GM19397 (cell line): ENCODE measurements around the gene USP47.

Experiments used
- ATAC-seq: cut with Tn5 transposase; IDR thresholded peaks from one replicate; pipeline ENCODE4 v1.9.1; 2021; ENCODE audit warnings: mild to moderate bottlenecking, moderate library complexity; ENCODE audit not compliant: unreplicated experiment

The USP47 gene

DNA sequence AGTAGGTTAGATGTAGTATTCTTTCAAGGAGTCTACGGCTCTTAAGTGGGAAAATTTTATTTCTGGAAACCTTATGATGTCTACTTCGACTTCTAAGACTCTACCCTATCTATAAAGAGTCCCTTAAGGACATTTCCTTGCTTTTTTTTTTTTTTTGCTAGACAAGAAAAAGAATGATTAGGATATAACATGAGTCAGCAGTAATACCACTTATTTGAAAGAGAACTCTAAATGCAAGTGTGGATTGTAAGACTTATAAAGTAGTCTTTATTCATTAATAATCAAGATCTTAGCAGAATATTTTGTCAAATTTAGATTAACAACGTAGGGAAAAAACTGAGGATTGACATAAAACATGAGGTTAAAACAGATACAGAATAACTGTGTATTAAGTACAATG is 95.7 kb downstream of the USP47 start:
- no peak for ATAC-seq

DNA sequence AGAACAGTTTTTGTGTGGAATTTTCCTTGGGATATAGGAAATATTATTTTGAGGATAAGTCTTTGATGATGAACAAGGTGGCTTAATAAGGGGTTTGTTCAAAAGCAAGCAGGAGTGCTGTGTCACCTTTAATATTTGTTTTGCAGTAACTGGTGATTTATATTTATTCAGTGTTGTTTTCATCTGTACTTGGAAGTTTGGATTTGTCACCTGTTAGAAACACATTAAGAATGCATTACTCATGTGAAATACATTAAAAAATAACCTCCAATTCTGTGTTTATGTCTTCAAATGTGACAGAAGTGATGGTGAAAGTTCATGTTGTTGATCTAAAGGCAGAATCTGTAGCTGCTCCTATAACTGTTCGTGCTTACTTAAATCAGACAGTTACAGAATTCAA is 96.2 kb downstream of the USP47 start:
- no peak for ATAC-seq

DNA sequence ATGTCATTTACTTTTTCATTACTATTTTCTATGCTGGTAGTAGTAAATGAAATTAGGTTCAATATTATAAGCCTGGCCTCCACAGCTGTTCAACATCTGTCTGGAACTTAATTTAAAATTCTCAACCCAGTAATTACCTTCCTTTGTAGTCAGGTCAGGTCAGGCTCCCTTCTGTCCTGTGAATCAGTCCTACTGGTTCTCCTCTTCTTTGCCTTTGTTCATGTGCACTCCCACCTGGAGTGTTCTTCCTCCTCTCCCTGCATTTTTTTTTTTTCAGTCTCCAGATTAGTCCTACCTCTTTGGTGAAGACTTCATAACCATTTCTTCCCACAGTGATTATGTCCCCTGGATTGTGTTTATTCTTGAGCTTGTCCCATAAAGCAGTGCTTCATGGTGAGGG is 98.8 kb downstream of the USP47 start:
- no peak for ATAC-seq

DNA sequence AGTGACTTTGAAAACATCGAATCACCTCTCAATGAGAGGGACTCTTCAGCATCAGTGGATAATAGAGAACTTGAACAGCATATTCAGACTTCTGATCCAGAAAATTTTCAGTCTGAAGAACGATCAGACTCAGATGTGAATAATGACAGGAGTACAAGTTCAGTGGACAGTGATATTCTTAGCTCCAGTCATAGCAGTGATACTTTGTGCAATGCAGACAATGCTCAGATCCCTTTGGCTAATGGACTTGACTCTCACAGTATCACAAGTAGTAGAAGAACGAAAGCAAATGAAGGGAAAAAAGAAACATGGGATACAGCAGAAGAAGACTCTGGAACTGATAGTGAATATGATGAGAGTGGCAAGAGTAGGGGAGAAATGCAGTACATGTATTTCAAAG is 100.9 kb downstream of the USP47 start:
- no peak for ATAC-seq

DNA sequence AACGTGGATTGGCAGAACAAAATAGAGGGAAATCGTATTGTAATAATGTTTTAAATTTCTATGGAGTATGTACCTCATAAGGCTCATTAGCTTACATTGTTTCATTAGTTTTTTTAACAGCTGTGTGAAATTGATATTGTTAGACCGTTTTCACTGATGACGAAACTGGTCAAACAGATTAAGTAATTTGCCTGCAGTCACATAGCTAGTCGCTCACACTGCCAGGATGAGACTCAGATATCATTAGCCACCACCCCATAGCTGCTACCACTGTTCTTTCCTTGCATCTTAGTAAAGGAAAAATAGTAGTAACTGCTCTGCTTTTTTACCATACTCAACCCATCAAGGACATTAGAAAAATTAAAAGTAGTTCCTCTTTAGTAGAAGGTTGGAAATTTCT is 102.7 kb downstream of the USP47 start:
- ATAC-seq = no peak

DNA sequence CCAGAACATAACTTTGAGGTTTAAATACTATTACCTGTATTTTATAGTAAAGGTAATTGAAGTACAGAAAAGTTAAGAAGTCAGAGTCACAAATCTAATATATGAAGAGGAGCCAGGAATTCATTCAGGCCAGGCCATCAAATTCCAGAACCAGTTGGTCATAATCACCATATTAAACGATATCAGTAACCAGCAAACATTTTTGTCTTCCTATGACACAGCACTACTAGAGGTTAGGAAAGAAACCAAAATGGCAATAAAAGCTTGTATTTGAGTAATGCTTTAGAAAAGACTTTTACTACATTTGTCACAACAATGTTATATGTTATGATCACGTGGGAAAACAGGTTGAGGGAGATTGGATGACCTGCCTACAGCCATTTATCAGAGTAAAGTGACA is 104.4 kb downstream of the USP47 start:
- no peak for ATAC-seq

DNA sequence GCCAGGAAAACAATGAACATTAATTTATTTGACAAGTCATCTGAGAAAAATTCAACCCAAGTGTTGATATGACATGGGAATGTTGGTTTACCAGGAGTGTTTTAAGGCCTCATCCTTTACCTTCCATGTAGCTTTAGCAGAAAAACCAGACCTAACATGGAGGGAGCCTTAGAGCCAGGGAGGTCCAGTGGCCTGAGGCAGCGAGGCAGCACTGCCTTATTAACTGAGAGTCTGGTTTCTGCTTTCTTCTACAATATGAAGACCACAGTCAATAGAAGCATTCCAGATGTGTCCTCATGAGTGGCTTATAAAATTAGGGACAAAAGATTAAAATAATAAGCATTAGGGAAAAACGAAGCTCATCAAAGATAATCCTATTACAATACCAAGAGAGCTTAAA is 105.1 kb downstream of the USP47 start:
- ATAC-seq = no peak

DNA sequence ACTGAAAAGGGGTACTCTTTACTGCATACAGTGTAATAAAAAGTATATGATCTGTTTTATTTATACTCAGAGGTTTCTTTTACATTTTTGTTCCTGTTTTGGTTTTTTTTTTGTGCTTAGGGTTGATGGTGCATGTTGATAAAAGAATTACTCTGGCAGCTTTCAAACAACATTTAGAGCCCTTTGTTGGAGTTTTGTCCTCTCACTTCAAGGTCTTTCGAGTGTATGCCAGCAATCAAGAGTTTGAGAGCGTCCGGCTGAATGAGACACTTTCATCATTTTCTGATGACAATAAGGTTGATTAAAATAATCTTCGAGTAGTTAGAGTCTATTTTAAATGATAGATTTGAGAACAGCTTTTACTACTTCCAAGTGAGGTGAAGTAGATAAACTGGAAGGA is 106.1 kb downstream of the USP47 start:
- no peak for ATAC-seq

DNA sequence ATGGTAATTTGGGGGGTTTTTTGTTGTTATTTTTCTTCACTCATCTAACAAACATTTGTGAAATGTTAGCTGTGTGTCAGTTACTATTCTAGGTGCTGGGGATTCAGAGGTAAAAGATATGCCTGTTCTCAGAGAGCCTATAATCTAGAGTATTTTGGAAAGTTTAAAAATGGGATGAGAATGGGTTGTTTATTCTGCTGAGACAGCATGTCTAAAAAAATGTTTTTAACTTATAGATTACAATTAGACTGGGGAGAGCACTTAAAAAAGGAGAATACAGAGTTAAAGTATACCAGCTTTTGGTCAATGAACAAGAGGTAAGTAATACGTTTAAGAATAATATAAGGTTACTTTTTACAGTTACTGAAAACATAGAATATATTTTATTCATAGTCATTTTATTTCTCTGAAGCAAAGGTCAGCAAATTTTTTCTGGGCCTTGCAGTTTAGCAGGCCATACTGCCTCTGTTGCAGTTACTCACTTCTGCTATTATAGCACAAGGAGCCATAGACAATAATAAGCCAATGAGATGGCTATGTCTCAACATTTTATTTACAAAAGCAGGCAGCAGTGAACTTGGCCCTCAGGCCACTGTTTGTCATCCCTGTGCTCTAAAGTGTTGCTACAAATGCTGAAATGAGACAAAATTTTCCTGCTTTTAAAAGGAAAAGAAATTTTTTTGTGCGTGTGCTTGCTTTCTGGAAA is 106.6 kb downstream of the USP47 start:
- ATAC-seq = no peak

DNA sequence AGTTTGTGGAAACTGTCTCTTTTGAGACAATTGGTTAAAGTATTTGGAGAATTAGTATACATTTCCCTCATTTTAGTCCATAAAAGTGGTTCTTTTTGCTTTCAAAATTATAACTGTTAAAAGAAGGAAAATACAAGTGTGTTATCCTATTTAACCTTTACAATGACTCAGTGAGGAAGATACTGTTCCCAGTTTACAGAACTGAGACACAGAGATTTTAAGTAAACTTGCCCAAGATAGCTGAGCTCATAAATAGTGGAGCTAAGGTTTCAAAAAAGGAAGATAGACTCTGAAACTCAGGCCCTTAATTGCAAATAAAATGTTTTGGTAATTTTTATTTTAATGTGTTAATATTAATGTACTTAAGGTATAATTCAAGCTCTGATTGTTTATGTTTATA is 107.7 kb downstream of the USP47 start:
- ATAC-seq = no peak

DNA sequence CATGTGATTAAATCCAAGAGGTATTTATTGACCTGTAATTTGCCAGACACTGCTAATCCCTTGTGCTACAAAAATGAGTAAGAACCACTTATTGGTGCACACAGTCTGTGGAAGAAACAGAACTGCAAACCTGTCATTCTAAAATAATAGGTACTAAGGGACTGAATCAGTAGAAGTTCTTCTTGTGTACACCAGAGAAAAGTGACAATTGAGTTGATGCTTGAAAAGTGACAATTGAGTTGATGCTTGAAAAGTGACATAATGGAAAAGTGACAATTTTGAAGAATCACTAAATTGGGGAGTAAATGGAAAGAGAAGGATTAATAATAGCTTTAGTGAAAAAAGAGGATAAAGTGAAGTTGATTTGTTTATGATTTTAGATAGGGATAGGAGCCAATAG is 110.3 kb downstream of the USP47 start:
- no peak for ATAC-seq

DNA sequence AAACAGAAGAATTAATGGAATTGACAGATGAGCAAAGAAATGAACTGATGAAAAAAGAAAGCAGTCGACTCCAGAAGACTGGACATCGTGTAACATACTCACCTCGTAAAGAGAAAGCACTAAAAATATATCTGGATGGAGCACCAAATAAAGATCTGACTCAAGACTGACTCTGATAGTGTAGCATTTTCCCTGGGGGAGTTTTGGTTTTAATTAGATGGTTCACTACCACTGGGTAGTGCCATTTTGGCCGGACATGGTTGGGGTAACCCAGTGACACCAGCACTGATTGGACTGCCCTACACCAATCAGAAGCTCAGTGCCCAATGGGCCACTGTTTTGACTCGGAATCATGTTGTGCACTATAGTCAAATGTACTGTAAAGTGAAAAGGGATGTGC is 114.2 kb downstream of the USP47 start:
- ATAC-seq = no peak

DNA sequence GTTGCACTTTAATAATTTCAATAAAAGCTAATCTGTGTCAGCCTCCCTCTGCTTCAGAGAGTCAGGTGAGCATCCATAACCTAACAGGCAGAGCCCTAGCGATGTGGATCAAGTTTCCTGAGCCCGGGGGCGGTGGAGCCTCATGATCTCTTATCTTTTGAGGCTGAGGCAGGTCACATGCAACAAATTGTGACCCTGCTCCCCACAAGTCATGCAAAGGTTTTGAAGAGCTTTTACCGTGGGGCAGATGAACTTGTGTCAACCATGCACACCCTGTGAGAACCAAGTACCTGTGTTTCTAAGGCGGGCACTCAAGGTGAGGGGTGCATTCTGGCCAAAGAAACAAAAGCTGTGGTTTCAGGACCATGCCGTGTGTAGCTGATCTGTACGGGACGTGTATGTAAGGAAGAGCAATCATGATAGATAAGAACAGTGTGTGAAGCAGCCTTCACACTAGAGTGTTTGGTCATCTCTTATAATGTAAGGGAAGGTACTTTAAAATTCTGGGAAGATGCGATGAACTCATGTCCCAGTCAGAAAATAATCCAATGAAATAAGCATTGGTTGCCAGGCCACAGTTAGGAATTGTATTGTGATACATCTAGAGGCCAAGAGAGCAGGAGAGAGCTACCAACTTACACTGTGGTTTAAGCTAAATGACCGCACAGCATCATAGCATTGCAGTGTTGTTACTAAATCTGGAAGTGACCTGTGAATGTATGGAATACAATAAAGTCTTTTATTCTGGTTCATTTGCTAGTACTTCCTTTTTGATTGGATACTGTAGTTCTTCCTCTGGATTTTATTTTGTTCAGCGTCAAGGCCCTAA is 116.8 kb downstream of the USP47 start:
- no peak for ATAC-seq

DNA sequence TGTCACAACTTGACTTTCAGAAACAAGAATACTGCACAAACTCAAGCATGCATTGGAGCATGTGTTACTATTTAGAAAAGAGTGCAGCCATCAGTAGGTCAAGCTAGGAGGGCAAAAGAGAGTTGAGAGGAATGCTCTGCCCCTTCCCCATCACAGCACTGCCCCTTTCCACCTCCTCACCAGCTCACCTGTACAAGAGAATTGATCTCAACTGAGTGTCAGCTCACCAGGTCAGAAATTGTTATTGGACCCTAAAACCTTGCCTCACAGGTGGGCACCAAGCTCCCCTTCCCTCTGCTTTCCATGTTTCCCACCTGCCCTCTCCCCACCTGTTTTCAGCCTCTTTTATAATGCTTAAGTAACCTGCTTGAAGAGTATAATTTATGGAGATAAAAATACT is 117.8 kb downstream of the USP47 start:
- no peak for ATAC-seq

DNA sequence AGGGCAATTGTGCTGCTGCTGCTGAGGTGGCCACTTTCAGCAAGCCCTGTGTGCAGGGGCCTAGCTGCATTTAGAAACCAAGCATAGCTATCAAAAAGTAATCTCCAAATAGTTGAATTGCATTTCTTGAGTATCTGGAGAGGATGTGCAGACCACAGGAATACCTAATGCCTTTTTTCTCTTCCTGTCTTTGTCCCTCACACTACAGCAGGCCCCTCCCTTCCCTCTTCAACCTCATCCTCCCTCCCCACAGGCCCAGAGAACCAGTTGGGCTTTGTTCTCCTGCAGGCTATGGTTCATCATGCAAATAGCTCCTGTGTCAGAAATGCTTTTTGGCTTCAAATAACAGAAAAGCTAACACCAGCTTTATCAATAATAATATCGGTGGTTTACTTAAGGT is 118.9 kb downstream of the USP47 start:
- no peak for ATAC-seq

DNA sequence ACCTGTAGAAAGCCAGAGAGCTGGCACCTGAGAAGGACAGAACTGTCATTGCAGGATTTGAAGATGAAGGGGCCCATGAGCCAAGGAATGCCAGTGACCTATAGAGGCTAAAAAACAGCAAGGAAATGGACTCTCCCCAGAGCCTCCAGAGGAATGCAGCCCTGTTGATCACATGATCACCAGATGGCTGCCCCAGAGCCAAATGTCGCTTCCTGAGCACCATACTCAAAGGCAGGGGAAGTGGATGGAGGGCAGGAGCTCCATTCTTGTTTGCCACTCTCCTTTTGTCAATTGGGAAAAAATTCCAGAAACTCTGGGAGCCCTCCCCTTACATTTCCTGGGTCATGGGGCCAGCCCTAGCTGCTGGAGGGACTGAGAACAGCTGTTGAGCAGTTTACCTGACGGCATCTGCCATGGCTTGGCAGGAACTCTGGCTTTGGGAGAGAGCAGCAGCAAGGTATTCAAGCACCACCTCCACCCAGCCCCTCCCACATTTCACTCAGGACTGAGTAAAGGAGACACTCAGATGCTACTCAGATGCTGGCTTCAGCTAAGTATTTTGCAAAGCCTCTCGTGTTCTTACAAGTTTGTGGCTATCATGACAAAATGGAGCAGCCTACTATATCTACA is 119.7 kb downstream of the USP47 start:
- no peak for ATAC-seq

DNA sequence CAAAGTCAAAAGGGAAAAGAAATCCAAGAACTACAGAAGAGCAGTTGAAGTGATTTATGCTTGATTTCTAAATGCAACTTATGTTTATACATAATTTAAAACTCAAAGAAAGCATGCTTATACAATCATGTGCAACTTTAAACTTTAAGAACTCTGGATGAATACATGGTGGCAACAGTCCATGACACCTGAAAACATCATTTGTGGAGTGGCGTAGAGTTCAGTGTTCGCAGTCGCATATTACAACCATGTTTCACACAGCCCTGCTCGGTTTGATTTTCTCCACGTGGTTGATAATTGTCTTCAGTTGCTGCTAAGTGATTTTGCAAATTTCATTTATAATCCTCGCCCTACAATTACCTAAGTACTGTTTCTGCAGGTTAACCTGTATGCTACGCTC is 121.3 kb downstream of the USP47 start:
- no peak for ATAC-seq

DNA sequence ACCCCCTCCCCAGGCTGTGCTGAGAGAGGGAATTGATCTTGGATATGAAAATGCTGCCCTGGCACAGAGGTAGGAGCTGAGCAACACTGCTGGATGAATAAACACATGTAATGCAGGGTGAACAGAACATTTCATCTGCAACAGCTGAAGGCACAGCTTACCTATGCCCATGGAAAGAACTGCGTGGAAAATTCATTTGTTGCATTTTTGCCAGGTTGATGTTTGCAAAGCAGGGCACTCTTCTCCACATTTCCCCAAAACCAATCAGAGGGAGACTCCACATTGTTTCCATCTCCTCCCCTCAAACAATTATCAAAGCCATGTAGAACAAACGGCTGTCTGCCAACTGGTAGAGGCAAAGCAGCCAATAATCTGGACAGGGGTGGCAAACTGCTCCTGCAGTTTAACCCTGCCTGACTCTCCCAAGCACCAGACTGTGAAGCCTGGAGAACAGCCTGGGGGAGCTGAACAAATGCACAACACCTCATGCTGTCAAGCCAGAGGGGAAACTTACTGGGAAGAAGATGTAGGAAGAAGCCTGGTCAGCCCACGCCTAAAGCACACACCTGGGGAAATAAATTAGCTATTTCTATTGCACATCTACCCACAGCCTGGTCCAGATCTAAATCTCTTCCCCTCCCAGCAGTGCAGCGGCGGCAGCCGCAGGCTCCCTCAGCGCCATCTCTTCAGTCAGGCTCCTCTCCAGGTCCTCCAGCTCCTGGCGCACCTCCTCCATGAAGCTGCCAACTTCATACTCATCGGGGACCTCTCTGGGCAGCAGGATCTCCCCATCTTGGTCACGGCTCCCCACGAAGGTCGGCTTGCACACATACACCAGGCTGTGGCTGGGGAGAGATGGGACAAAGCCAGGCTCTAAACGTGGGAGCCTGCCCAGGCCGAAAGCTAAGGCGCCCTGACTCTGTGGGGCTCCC is 122.3 kb downstream of the USP47 start:
- no peak for ATAC-seq

DNA sequence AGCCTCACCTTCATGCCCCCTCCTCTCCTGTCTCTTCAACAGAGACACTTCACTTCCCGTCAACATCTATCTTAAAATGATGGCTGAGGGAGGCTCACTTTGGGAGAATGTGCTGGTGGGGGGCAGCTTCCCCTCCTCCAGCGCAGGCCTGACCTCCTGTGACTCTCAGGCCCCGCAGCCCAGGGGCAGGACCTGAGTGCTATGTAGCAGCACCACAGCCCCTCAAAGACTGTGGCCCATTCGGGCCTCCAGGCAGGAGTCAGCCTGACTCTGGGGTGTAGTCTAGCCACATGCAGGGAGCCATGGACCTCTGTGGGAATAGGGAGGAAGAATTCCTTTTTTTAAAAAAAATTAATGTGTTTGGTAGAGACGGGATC is 123.0 kb downstream of the USP47 start:
- no peak for ATAC-seq

DNA sequence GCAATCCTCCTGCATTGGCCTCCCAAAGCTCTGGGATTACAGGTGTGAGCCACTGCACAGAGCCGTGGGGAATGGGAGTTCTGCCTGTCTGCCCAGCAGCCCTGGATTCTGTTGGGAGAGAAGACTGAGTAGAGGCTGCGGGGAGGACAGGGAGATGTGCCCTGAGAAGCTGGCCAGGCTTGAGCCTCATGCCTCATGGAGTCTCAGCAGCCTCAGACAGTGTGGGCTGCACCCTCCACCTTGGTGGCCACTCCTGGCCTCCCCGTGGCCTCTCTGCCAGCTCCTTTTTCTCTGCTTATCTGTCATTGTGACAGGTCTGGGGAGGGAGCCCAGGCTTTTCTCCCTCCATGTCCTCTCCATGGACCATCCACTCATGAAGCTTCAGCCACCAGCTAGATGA is 123.4 kb downstream of the USP47 start:
- no peak for ATAC-seq
